ENCODE results near the gene SNAP25. TPM values are rescaled to one million over a fixed set of nuclear protein-coding genes. Genes with fewer than 3 reads are reported as not detected.

The SNAP25 gene
- total RNA-seq, 1 experiment from 2014 or later: not detected

- no peak overlapping the region for H3K9ac ChIP-seq (ENCODE audit: low read length)
- DNase-seq: no peak
- no peaks in the 10 kb centered on the region for H3K9me3 ChIP-seq (ENCODE audit: low read length)
- no peaks in the 10 kb centered on the region for H3K9me2 ChIP-seq (replicated peaks; ENCODE audit: insufficient read depth, low read length)
- H3K36me3 ChIP-seq (ENCODE audit: insufficient read depth, low read length): no peaks in the 10 kb centered on the region
- no peaks in the 10 kb centered on the region for H3K79me2 ChIP-seq (ENCODE audit: low read length)
- no peak overlapping the region for H3K27ac ChIP-seq (ENCODE audit: low read length)
- H3K27me3 ChIP-seq (ENCODE audit: low read length): no peaks in the 10 kb centered on the region
- H3K4me3 ChIP-seq (ENCODE audit: low read length): no peak overlapping the region
- no peak overlapping the region for H2AFZ ChIP-seq (ENCODE audit: low read length)
- no peaks in the 10 kb centered on the region for H4K20me1 ChIP-seq (ENCODE audit: insufficient read depth, low read depth, low read length)
- H3K4me2 ChIP-seq (ENCODE audit: low read depth, low read length, poor library complexity, severe bottlenecking): no peak overlapping the region
- no peaks in the 10 kb centered on the region for H3K4me1 ChIP-seq (ENCODE audit: low read length)
These were observed 90.0 kb downstream of the SNAP25 start for GRCh38 chr20:10308652-10309051.

DNA sequence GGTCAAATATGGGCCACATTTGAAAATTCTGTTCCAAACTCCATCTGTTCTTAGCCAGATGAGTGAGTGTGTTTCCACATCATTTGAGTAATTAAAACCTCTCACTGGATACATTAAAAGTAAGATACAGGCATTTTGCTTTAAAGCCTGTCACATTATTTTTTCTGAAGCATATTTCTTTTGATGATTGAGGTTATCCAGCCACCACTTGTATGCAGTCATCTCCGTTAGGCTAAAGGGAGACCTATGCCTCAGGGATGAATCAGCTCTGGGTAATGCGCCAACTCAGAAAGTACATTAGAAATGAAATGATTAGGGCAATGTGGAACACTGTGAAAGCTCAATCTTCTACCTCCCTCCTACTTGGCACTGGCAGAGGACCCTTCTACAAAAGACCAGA, 90.7 kb downstream of the SNAP25 start:
- Histone ChIP-seq H3K27me3 (ENCODE audit: low read length) (no peaks in the 10 kb centered on the region), H3K4me1 (ENCODE audit: low read length) (no peaks in the 10 kb centered on the region), H2AFZ (ENCODE audit: low read length) (no peak overlapping the region), H3K4me2 (ENCODE audit: low read depth, low read length, poor library complexity, severe bottlenecking) (no peak overlapping the region), H3K9ac (ENCODE audit: low read length) (no peak overlapping the region), H3K36me3 (ENCODE audit: insufficient read depth, low read length) (no peaks in the 10 kb centered on the region), H3K27ac (ENCODE audit: low read length) (no peak overlapping the region), H3K9me2 (replicated peaks; ENCODE audit: insufficient read depth, low read length) (no peaks in the 10 kb centered on the region), H3K9me3 (ENCODE audit: low read length) (no peaks in the 10 kb centered on the region), H4K20me1 (ENCODE audit: insufficient read depth, low read depth, low read length) (no peaks in the 10 kb centered on the region), H3K4me3 (ENCODE audit: low read length) (no peak overlapping the region), H3K79me2 (ENCODE audit: low read length) (no peaks in the 10 kb centered on the region)
- no peak for DNase-seq

- DNase-seq: no peak
- Histone ChIP-seq H3K27ac (ENCODE audit: low read length) (no peak overlapping the region), H3K9me2 (replicated peaks; ENCODE audit: insufficient read depth, low read length) (no peaks in the 10 kb centered on the region), H3K9me3 (ENCODE audit: low read length) (peaks cover 3% of the 10 kb centered on the region; the same call in 1 of the 2 replicates), H3K9ac (ENCODE audit: low read length) (no peak overlapping the region), H2AFZ (ENCODE audit: low read length) (no peak overlapping the region), H3K4me3 (ENCODE audit: low read length) (no peak overlapping the region), H3K4me1 (ENCODE audit: low read length) (no peaks in the 10 kb centered on the region), H3K27me3 (ENCODE audit: low read length) (no peaks in the 10 kb centered on the region; the same call in 1 of the 2 replicates), H3K36me3 (ENCODE audit: insufficient read depth, low read length) (no peaks in the 10 kb centered on the region), H3K79me2 (ENCODE audit: low read length) (no peaks in the 10 kb centered on the region), H3K4me2 (ENCODE audit: low read depth, low read length, poor library complexity, severe bottlenecking) (no peak overlapping the region), H4K20me1 (ENCODE audit: insufficient read depth, low read depth, low read length) (no peaks in the 10 kb centered on the region)
These were observed 93.5 kb downstream of the SNAP25 start for GRCh38 chr20:10312111-10312510.

GRCh38 chr20:10313215-10313614, 94.6 kb downstream of the SNAP25 start:
- Histone ChIP-seq H3K27ac (ENCODE audit: low read length) (no peak overlapping the region), H3K9me3 (ENCODE audit: low read length) (peaks cover 3% of the 10 kb centered on the region; the same call in 1 of the 2 replicates), H3K79me2 (ENCODE audit: low read length) (no peaks in the 10 kb centered on the region), H3K4me2 (ENCODE audit: low read depth, low read length, poor library complexity, severe bottlenecking) (no peak overlapping the region), H3K9ac (ENCODE audit: low read length) (no peak overlapping the region), H3K9me2 (replicated peaks; ENCODE audit: insufficient read depth, low read length) (no peaks in the 10 kb centered on the region), H3K4me1 (ENCODE audit: low read length) (no peaks in the 10 kb centered on the region), H4K20me1 (ENCODE audit: insufficient read depth, low read depth, low read length) (no peaks in the 10 kb centered on the region), H3K4me3 (ENCODE audit: low read length) (no peak overlapping the region), H3K36me3 (ENCODE audit: insufficient read depth, low read length) (no peaks in the 10 kb centered on the region), H2AFZ (ENCODE audit: low read length) (no peak overlapping the region), H3K27me3 (ENCODE audit: low read length) (no peaks in the 10 kb centered on the region; the same call in 1 of the 2 replicates)
- DNase-seq: no peak

GRCh38 chr20:10313701-10314100, 95.1 kb downstream of the SNAP25 start:
- no peak for DNase-seq
- Histone ChIP-seq H3K27ac (ENCODE audit: low read length) (no peak overlapping the region), H3K4me2 (ENCODE audit: low read depth, low read length, poor library complexity, severe bottlenecking) (no peak overlapping the region)

GRCh38 chr20:10314198-10314597, 95.6 kb downstream of the SNAP25 start:
- no peak overlapping the region for H3K4me3 ChIP-seq (ENCODE audit: low read length)
- no peak overlapping the region for H2AFZ ChIP-seq (ENCODE audit: low read length)
- no peaks in the 10 kb centered on the region for H3K36me3 ChIP-seq (ENCODE audit: insufficient read depth, low read length)
- H3K27ac ChIP-seq (ENCODE audit: low read length): no peak overlapping the region
- no peaks in the 10 kb centered on the region; the same call in 1 of the 2 replicates for H3K27me3 ChIP-seq (ENCODE audit: low read length)
- no peak overlapping the region for H3K4me2 ChIP-seq (ENCODE audit: low read depth, low read length, poor library complexity, severe bottlenecking)
- no peaks in the 10 kb centered on the region for H4K20me1 ChIP-seq (ENCODE audit: insufficient read depth, low read depth, low read length)
- H3K4me1 ChIP-seq (ENCODE audit: low read length): peaks cover 2% of the 10 kb centered on the region
- H3K9ac ChIP-seq (ENCODE audit: low read length): no peak overlapping the region
- no peaks in the 10 kb centered on the region for H3K9me2 ChIP-seq (replicated peaks; ENCODE audit: insufficient read depth, low read length)
- peaks cover 3% of the 10 kb centered on the region; the same call in 1 of the 2 replicates for H3K9me3 ChIP-seq (ENCODE audit: low read length)
- no peaks in the 10 kb centered on the region for H3K79me2 ChIP-seq (ENCODE audit: low read length)
- DNase-seq: no peak

More at GRCh38 chr20:10313701-10314100, 95.1 kb downstream of the SNAP25 start:
- Histone ChIP-seq H3K27me3 (ENCODE audit: low read length) (no peaks in the 10 kb centered on the region; the same call in 1 of the 2 replicates), H3K4me1 (ENCODE audit: low read length) (no peaks in the 10 kb centered on the region), H3K4me3 (ENCODE audit: low read length) (no peak overlapping the region), H3K9me3 (ENCODE audit: low read length) (peaks cover 3% of the 10 kb centered on the region; the same call in 1 of the 2 replicates), H3K36me3 (ENCODE audit: insufficient read depth, low read length) (no peaks in the 10 kb centered on the region), H3K9me2 (replicated peaks; ENCODE audit: insufficient read depth, low read length) (no peaks in the 10 kb centered on the region), H2AFZ (ENCODE audit: low read length) (no peak overlapping the region), H4K20me1 (ENCODE audit: insufficient read depth, low read depth, low read length) (no peaks in the 10 kb centered on the region), H3K9ac (ENCODE audit: low read length) (no peak overlapping the region), H3K79me2 (ENCODE audit: low read length) (no peaks in the 10 kb centered on the region)

DNA sequence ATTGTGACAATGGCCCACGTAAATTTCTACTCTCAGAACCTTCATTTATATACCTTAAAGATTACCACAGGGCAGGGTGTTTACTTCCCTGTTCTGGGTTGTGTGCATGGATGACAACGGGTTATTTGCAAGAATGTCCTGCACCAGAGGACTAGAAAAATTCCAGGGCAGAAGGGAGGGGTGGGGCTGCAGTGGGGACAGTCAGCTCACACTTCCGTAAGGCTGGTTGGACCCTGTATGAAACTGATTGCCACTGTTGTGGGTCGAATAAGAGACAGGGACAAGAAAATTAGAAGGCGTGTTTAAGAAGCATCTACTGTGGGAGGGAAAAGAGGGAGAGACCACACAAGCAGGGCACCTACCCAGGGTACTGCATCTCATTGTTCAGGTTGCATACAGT, 96.5 kb downstream of the SNAP25 start:
- Histone ChIP-seq H3K4me3 (ENCODE audit: low read length) (no peak overlapping the region), H3K9me3 (ENCODE audit: low read length) (peaks cover 3% of the 10 kb centered on the region; the same call in 1 of the 2 replicates), H4K20me1 (ENCODE audit: insufficient read depth, low read depth, low read length) (no peaks in the 10 kb centered on the region), H3K4me1 (ENCODE audit: low read length) (peaks cover 12% of the 10 kb centered on the region), H3K9me2 (replicated peaks; ENCODE audit: insufficient read depth, low read length) (no peaks in the 10 kb centered on the region), H3K9ac (ENCODE audit: low read length) (no peak overlapping the region), H3K27me3 (ENCODE audit: low read length) (no peaks in the 10 kb centered on the region; the same call in 1 of the 2 replicates), H3K27ac (ENCODE audit: low read length) (no peak overlapping the region), H3K4me2 (ENCODE audit: low read depth, low read length, poor library complexity, severe bottlenecking) (no peak overlapping the region), H3K36me3 (ENCODE audit: insufficient read depth, low read length) (no peaks in the 10 kb centered on the region), H2AFZ (ENCODE audit: low read length) (no peak overlapping the region), H3K79me2 (ENCODE audit: low read length) (no peaks in the 10 kb centered on the region)
- no peak for DNase-seq

DNA sequence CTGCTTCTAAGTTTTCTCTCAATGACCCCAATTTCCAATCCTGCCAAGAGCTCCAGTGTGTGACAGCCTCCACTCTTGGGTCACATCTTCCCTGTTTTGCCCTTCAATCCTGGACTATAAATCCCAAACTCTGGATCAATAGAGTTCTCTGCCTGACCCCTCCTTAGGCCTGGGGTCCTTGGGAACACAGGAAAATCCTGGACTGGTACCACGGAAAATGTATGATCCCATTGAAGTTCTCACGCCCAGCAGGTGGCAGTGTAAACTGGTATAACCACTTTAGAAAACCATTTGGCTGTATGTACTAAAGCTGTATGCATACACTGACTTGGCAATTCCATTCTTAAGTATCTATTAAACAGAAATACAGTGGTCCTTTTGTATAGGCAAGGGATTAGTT, 98.0 kb downstream of the SNAP25 start:
- Histone ChIP-seq H3K4me1 (ENCODE audit: low read length) (peaks cover 13% of the 10 kb centered on the region), H3K9me2 (replicated peaks; ENCODE audit: insufficient read depth, low read length) (no peaks in the 10 kb centered on the region), H3K4me2 (ENCODE audit: low read depth, low read length, poor library complexity, severe bottlenecking) (no peak overlapping the region), H2AFZ (ENCODE audit: low read length) (no peak overlapping the region), H3K27me3 (ENCODE audit: low read length) (no peaks in the 10 kb centered on the region; the same call in 1 of the 2 replicates), H3K36me3 (ENCODE audit: insufficient read depth, low read length) (no peaks in the 10 kb centered on the region), H3K27ac (ENCODE audit: low read length) (no peak overlapping the region), H3K9me3 (ENCODE audit: low read length) (peaks cover 3% of the 10 kb centered on the region; the same call in 1 of the 2 replicates), H3K9ac (ENCODE audit: low read length) (no peak overlapping the region), H3K4me3 (ENCODE audit: low read length) (no peak overlapping the region), H4K20me1 (ENCODE audit: insufficient read depth, low read depth, low read length) (no peaks in the 10 kb centered on the region), H3K79me2 (ENCODE audit: low read length) (no peaks in the 10 kb centered on the region)
- DNase-seq: peak; percentile 67
